ENCODE measurements around the gene ACVRL1.

The ACVRL1 gene

DNA sequence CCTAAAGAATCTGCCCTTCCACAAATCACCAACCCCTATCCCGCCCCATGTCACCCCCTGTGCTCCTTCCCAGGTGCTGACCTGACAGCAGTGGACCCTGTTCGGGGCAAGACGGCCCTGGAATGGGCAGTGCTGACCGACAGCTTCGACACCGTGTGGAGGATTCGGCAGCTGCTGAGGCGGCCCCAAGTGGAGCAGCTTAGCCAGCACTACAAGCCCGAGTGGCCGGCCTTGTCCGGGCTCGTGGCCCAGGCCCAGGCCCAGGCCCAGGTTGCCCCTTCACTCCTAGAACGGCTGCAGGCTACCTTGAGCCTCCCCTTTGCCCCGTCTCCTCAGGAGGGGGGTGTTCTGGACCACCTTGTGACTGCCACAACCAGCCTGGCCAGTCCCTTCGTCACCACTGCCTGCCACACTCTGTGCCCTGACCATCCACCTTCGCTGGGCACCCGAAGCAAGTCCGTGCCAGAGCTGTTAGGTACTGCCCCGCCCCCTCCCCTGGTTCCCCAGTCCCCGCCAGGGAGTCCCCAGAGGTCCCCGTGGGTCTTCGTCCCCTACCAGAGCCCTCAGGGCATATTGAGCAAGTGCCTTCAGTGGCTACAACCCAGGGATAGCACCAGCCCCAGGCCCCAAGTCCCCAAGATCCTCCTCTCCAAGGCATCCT is 16.7 kb upstream of the ACVRL1 start:
- no peak for DNase-seq (ENCODE audit: extremely low read depth, insufficient read length)
- Histone ChIP-seq H3K27me3 (replicated peaks; ENCODE audit: control insufficient read depth, insufficient read depth, low read length) (no peaks in the 10 kb centered on the region), H3K4me3 (replicated peaks; ENCODE audit: low read depth, low read length) (no peak overlapping the region), H3K36me3 (ENCODE audit: control insufficient read depth, insufficient read depth, low read length) (no peaks in the 10 kb centered on the region)
- TF ChIP-seq, protein P1, sequence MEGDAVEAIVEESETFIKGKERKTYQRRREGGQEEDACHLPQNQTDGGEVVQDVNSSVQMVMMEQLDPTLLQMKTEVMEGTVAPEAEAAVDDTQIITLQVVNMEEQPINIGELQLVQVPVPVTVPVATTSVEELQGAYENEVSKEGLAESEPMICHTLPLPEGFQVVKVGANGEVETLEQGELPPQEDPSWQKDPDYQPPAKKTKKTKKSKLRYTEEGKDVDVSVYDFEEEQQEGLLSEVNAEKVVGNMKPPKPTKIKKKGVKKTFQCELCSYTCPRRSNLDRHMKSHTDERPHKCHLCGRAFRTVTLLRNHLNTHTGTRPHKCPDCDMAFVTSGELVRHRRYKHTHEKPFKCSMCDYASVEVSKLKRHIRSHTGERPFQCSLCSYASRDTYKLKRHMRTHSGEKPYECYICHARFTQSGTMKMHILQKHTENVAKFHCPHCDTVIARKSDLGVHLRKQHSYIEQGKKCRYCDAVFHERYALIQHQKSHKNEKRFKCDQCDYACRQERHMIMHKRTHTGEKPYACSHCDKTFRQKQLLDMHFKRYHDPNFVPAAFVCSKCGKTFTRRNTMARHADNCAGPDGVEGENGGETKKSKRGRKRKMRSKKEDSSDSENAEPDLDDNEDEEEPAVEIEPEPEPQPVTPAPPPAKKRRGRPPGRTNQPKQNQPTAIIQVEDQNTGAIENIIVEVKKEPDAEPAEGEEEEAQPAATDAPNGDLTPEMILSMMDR (IDR thresholded peaks at IDR 0.05; ENCODE audit: insufficient read depth, low read length, poor library complexity, severe bottlenecking): no peak

DNA sequence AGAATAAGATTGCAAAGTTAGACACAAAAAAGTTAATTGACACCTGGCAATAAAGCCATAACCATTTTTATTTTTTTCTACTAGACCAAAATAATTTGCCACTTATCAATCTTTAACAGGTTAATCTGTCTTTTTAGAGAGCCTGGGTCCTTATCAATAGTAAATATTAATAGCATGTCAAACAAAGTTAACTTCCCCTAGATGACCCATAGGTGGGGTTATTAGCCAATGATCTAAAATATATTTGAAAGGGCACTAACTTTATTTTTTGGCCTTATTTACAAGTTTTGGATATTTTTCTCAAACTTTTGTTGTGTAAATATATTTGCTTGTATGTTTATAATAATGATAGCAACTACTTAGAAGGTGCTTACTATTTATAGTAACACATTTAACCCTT is 15.5 kb upstream of the ACVRL1 start:
- Histone ChIP-seq H3K4me3 (replicated peaks; ENCODE audit: low read depth, low read length) (no peak overlapping the region), H3K27me3 (replicated peaks; ENCODE audit: control insufficient read depth, insufficient read depth, low read length) (no peaks in the 10 kb centered on the region; the same call in 1 of the 2 replicates), H3K36me3 (ENCODE audit: control insufficient read depth, insufficient read depth, low read length) (no peaks in the 10 kb centered on the region)
- no peak for DNase-seq (ENCODE audit: extremely low read depth, insufficient read length)
- TF ChIP-seq, protein P1 (IDR thresholded peaks at IDR 0.05; ENCODE audit: insufficient read depth, low read length, poor library complexity, severe bottlenecking): peak; percentile 25

DNA sequence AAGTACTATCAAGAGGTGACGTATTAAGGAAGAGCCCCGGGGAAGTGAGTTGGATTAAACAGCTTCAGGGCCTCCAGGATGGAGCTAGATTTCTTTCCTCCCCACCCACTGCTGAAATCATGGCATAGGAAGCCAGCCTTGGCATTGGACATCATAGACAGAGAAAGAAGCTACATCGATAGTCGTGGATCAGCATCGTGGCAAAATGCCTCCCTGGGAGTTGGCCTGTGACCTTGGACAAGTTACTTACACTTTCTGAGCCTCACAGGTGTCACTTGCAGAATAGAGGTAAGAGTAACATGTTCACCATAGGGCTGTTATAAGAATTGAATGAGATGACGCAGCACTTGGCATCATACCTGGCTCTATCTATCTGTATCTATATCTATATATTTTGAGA is 13.5 kb upstream of the ACVRL1 start:
- Histone ChIP-seq H3K27me3 (replicated peaks; ENCODE audit: control insufficient read depth, insufficient read depth, low read length) (peaks cover under 1% of the 10 kb centered on the region), H3K36me3 (ENCODE audit: control insufficient read depth, insufficient read depth, low read length) (no peaks in the 10 kb centered on the region), H3K4me3 (replicated peaks; ENCODE audit: low read depth, low read length) (no peak overlapping the region)
- no peak for DNase-seq (ENCODE audit: extremely low read depth, insufficient read length)
- TF ChIP-seq, protein P1 (IDR thresholded peaks at IDR 0.05; ENCODE audit: insufficient read depth, low read length, poor library complexity, severe bottlenecking): no peak

DNA sequence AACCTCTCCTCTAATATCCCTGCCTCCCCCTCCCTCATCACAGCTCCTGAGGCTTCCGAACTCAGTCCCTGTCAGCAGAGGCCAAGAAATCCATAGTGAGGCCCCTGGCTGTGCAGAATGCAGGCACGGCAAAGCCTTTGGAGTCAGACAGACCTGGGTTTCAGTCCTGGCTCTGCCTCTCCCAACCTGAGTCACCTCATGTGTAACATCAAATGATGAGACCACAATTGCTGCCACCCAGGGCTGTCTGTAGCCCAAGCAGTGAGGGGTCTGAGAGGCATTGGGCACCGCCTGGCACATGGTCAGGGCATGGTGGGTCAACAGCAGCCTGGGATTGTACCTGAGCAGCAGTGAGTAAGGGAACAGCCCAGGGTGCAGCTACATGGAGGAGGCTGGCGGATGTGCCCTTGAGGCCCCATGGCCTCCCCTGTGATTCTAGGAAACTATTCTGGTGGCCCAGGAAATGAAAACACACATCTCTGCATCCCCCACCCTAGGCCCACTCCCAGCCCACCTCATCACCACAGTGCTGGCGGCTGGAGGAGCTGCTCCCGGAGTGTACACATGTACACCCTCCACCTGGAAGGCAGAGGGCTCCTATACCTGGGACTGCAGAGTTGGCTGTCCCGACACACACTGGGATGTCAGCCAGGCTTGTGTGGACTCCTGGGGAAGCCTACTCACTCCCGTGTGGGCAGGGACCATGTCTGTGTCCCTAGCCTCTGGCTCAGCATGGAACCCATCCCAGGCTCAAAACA is 11.7 kb upstream of the ACVRL1 start:
- TF ChIP-seq, protein P1 (IDR thresholded peaks at IDR 0.05; ENCODE audit: insufficient read depth, low read length, poor library complexity, severe bottlenecking): no peak
- H3K36me3 ChIP-seq (ENCODE audit: control insufficient read depth, insufficient read depth, low read length): no peaks in the 10 kb centered on the region
- H3K27me3 ChIP-seq (replicated peaks; ENCODE audit: control insufficient read depth, insufficient read depth, low read length): peaks cover 2% of the 10 kb centered on the region
- no peak for DNase-seq (ENCODE audit: extremely low read depth, insufficient read length)
- H3K4me3 ChIP-seq (replicated peaks; ENCODE audit: low read depth, low read length): no peak overlapping the region

DNA sequence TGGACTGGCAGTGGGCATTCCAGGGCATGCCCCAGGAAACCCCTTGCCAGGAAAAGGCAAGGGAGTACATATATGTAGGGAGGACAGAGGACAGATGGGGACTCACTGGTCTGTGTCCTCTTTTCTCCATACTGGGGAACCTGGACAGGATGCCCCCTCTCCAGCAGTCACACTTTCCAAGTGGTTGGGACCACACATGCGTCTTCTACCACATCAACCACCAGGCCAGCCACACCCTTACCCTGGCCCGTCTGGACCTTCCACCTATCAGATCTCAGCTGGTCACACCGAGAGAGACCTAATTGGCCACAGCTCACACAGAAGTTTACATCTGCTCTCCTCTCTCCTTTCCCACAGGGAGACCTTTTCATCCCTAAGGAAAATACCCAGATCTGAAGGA is 11.1 kb upstream of the ACVRL1 start:
- TF ChIP-seq, protein P1 (IDR thresholded peaks at IDR 0.05; ENCODE audit: insufficient read depth, low read length, poor library complexity, severe bottlenecking): no peak
- no peak overlapping the region for H3K4me3 ChIP-seq (replicated peaks; ENCODE audit: low read depth, low read length)
- DNase-seq (ENCODE audit: extremely low read depth, insufficient read length): no peak
- H3K27me3 ChIP-seq (replicated peaks; ENCODE audit: control insufficient read depth, insufficient read depth, low read length): peaks cover 2% of the 10 kb centered on the region
- H3K36me3 ChIP-seq (ENCODE audit: control insufficient read depth, insufficient read depth, low read length): no peaks in the 10 kb centered on the region

Measured in GM06990 (cell line).